Gastroesophageal sphincter (tissue), 4 donors: ENCODE data around the gene TMED3. TPM values are rescaled to one million over a fixed set of nuclear protein-coding genes. Genes with fewer than 3 reads are reported as not detected.

Source experiments
- ATAC-seq: fragments of 150-250 bp; one replicate; pipeline ENCODE4 v1.9.1; 2016; ENCODE audit warnings: mild to moderate bottlenecking, moderate library complexity
- H3K27ac ChIP-seq, 4 donors: fragments of 200-600 bp; sonication (generic) in 3 of 4; 1 replicate in 3 of 4; 2 replicates in 1 of 4; pipeline ENCODE4 v1.5.1; 2016 to 2019
- H3K27me3 ChIP-seq: fragments of 200-600 bp; sonication (generic); one replicate; pipeline ENCODE4 v1.5.1; 2019
- H3K36me3 ChIP-seq, 2 donors: fragments of 200-600 bp; sonication (generic); one replicate each; pipeline ENCODE4 v1.5.1; 2019; ENCODE audit warnings: control low read depth in 1 of 2
- H3K4me1 ChIP-seq, 3 donors: fragments of 200-600 bp; sonication (generic); 1 replicate in 2 of 3; 2 replicates in 1 of 3; pipeline ENCODE4 v1.5.1; 2016 to 2019; ENCODE audit warnings: control low read depth in 2 of 3
- H3K4me3 ChIP-seq, 2 donors: fragments of 200-600 bp; sonication (generic); one replicate each; pipeline ENCODE4 v1.5.1; 2019; ENCODE audit warnings: mild to moderate bottlenecking in 1 of 2, moderate library complexity in 1 of 2
- H3K9me3 ChIP-seq, 3 donors: fragments of 200-600 bp; sonication (generic); one replicate each; pipeline ENCODE4 v1.5.1; 2017 to 2019; ENCODE audit warnings: control low read depth in 2 of 3
- EP300 ChIP-seq: sonication (generic); formaldehyde crosslinking; IDR thresholded peaks from one replicate; pipeline ENCODE4 v1.6.1; 2017; ENCODE audit warnings: antibody characterized with exemption, mild to moderate bottlenecking
- POLR2A ChIP-seq, 2 donors: fragments of 450-650 bp; IDR thresholded peaks; one replicate each; pipeline ENCODE4 v1.6.1; 2017; ENCODE audit warnings: antibody characterized with exemption in 2 of 2, mild to moderate bottlenecking in 2 of 2, moderate library complexity in 1 of 2
- POLR2AphosphoS5 ChIP-seq: sonication (generic); formaldehyde crosslinking; IDR thresholded peaks from one replicate; pipeline ENCODE4 v1.6.1; 2017; ENCODE audit warnings: antibody characterized with exemption
- WGBS, 2 donors: methylation state at CpG; one replicate each; pipeline ENCODE4 v1.1.5; 2018; ENCODE audit warnings: low coverage in 1 of 2; 5-methylcytosine and 5-hydroxymethylcytosine counted together
- total RNA-seq, 4 donors: library from RNA; depleted of rRNA; stranded (reverse); fragments of >200 nt; gene quantifications; one replicate each; pipeline ENCODE4 v1.1.0, GENCODE V29; 2016
- TF ChIP-seq, protein P1 (sequence below), 4 experiments: fragments of 200-600 bp in 2 of 4; fragments of 450-650 bp in 2 of 4; sonication (generic) in 1 of 4; IDR thresholded peaks; one replicate each; pipeline ENCODE4 v1.5.1; 2017 to 2019; ENCODE audit warnings: antibody characterized with exemption in 4 of 4, mild to moderate bottlenecking in 2 of 4, moderate library complexity in 2 of 4

Gene TMED3
- total RNA-seq, 4 donors from 2014 or later = 14.6 to 31.1 (median 26.7) TPM

GRCh38 chr15:79352206-79352605 lies 41.3 kb downstream of the TMED3 start:
- no peak for ATAC-seq
- H3K9me3 ChIP-seq = no peaks in the 10 kb centered on the region
- no peak overlapping the region for H3K27ac ChIP-seq
- H3K36me3 ChIP-seq = no peaks in the 10 kb centered on the region
- H3K27me3 ChIP-seq = no peaks in the 10 kb centered on the region
- WGBS, 2 donors = 78 to 100% methylated on average over 1 of the region's 1 CpG
- TF ChIP-seq POLR2A (IDR thresholded peaks at IDR 0.05) = no peak
- TF ChIP-seq, protein P1, sequence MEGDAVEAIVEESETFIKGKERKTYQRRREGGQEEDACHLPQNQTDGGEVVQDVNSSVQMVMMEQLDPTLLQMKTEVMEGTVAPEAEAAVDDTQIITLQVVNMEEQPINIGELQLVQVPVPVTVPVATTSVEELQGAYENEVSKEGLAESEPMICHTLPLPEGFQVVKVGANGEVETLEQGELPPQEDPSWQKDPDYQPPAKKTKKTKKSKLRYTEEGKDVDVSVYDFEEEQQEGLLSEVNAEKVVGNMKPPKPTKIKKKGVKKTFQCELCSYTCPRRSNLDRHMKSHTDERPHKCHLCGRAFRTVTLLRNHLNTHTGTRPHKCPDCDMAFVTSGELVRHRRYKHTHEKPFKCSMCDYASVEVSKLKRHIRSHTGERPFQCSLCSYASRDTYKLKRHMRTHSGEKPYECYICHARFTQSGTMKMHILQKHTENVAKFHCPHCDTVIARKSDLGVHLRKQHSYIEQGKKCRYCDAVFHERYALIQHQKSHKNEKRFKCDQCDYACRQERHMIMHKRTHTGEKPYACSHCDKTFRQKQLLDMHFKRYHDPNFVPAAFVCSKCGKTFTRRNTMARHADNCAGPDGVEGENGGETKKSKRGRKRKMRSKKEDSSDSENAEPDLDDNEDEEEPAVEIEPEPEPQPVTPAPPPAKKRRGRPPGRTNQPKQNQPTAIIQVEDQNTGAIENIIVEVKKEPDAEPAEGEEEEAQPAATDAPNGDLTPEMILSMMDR (IDR thresholded peaks at IDR 0.05) = no peak
- TF ChIP-seq EP300 = no peak
- no peak for TF ChIP-seq POLR2AphosphoS5
- H3K4me3 ChIP-seq = no peak overlapping the region
- H3K4me1 ChIP-seq = no peaks in the 10 kb centered on the region

DNA sequence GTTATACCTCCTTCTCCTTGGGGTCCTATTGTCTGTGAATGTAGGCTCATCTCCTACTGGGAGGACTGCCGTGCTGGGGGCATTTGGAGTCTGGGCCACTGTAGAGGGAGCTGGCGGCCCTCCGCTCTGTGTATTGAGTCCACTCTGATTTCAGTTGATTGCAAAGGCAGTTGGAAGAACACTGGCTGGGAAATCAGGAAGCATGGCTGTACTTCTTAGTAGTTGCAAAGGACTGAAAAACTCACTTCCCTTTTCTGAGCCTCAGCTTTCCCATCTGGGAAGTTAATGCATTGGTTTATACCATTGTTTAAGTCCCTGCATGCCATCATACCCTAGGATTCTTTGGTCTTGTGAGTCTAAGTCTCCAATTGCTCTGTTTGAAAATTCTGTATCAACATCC lies 46.7 kb downstream of the TMED3 start:
- no peak overlapping the region for H3K4me3 ChIP-seq
- TF ChIP-seq POLR2A (IDR thresholded peaks at IDR 0.05) (no peak), POLR2AphosphoS5 (no peak), EP300 (no peak)
- TF ChIP-seq, protein P1 (IDR thresholded peaks at IDR 0.05) = no peak
- no peaks in the 10 kb centered on the region for H3K27me3 ChIP-seq
- H3K27ac ChIP-seq = no peak overlapping the region
- 100% methylated on average over 3 of the region's 3 CpGs; no CpG with 5 or more reads in 1 of the 2 donors for WGBS, 2 donors
- no peaks in the 10 kb centered on the region for H3K9me3 ChIP-seq
- no peaks in the 10 kb centered on the region for H3K4me1 ChIP-seq
- ATAC-seq = no peak
- no peaks in the 10 kb centered on the region for H3K36me3 ChIP-seq

- H3K4me3 ChIP-seq = no peak overlapping the region
- H3K9me3 ChIP-seq = no peaks in the 10 kb centered on the region
- H3K27ac ChIP-seq = no peak overlapping the region
- no peaks in the 10 kb centered on the region for H3K27me3 ChIP-seq
- 62 to 80% methylated on average over 1 to 3 of the region's 3 CpGs for WGBS, 2 donors
- no peaks in the 10 kb centered on the region for H3K36me3 ChIP-seq
- TF ChIP-seq POLR2AphosphoS5 = no peak
- TF ChIP-seq EP300 = no peak
- TF ChIP-seq, protein P1 (IDR thresholded peaks at IDR 0.05) = no peak
- TF ChIP-seq POLR2A (IDR thresholded peaks at IDR 0.05) = no peak
- H3K4me1 ChIP-seq = no peaks in the 10 kb centered on the region
- no peak for ATAC-seq
Observed at GRCh38 chr15:79358069-79358468, 47.2 kb downstream of the TMED3 start.

DNA sequence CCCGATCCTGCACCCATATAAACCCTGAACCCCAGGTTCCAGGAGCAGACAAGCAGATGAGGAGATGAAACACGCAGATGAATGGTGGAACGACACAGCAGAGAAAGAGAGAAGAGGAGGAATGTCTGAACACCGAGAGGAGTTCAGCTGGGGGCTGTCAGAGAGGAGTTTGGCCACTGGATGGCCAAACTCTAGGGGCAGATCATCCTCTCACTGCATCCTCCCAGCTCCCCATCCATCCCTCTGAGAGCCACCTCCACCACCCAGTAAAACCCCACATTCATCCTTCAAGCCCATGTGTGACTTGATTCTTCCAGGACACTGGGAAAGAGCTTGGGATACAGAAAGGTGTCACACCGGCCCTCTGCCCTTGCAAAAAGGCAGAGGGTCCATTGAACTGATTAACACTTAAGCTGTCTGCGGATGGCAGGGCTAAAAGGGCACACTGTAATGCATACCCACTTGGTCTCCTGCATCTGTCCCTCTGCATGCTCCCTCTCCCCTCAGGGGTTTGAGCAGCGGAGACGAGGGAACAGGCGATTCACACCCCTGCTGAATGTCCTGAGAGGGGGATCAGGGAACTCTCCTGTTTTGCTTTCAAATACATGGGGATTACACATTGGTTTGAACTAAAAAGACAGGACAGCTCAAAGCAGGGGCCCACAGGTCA lies 53.8 kb downstream of the TMED3 start:
- Histone ChIP-seq H3K4me3 (no peak overlapping the region), H3K27ac (no peak overlapping the region), H3K36me3 (no peaks in the 10 kb centered on the region), H3K9me3 (no peaks in the 10 kb centered on the region), H3K4me1 (no peaks in the 10 kb centered on the region), H3K27me3 (no peaks in the 10 kb centered on the region)
- 93 to 100% methylated on average over 1 to 3 of the region's 9 CpGs for WGBS, 2 donors
- ATAC-seq = no peak
- no peak for TF ChIP-seq EP300
- no peak for TF ChIP-seq POLR2A (IDR thresholded peaks at IDR 0.05)
- TF ChIP-seq, protein P1 (IDR thresholded peaks at IDR 0.05) = no peak
- no peak for TF ChIP-seq POLR2AphosphoS5

GRCh38 chr15:79365765-79366164 lies 54.9 kb downstream of the TMED3 start:
- H3K4me1 ChIP-seq = no peaks in the 10 kb centered on the region

More at GRCh38 chr15:79365765-79366164, 54.9 kb downstream of the TMED3 start:
- no peaks in the 10 kb centered on the region for H3K27me3 ChIP-seq
- no peak overlapping the region for H3K4me3 ChIP-seq
- no peak overlapping the region for H3K27ac ChIP-seq
- TF ChIP-seq EP300 = no peak
- TF ChIP-seq, protein P1 (IDR thresholded peaks at IDR 0.05) = no peak
- no peak for TF ChIP-seq POLR2AphosphoS5
- no peak for TF ChIP-seq POLR2A (IDR thresholded peaks at IDR 0.05)
- 18 to 26% methylated on average over 3 of the region's 3 CpGs for WGBS, 2 donors
- no peak for ATAC-seq
- H3K36me3 ChIP-seq = no peaks in the 10 kb centered on the region
- no peaks in the 10 kb centered on the region for H3K9me3 ChIP-seq
